ENCODE results near the gene CDK16.

Gene CDK16

DNA sequence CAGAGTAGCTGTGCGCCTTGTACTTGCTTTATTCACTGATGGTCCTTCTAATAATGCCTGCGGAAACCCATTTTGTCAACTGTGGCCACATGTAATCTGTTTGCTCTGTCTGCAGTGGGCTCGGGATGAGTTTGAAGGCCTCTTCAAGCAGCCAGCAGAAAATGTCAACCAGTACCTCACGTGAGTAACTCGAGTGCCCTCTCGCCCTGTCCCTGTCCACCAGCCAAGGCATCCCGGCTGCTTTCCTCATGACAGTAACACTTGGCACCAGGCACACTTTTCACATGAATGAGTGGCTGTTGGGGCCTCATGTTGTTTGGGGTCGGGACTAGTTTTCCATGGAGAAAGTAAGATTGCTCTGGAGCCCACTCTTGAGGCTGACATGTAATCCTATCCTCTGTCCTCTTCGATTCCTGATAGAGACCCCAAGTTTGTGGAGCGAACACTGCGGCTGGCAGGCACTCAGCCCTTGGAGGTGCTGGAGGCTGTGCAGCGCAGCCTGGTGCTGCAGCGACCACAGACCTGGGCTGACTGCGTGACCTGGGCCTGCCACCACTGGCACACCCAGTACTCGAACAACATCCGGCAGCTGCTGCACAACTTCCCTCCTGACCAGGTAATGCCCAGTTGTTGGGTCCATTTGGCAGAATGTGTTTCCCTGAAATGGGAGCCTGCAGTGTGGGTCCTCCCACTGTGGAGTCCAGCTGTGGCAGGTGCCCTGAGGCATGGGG is 8.8 kb upstream of the CDK16 start:
- no peak for DNase-seq (ENCODE audit: low read depth, low spot score)

DNA sequence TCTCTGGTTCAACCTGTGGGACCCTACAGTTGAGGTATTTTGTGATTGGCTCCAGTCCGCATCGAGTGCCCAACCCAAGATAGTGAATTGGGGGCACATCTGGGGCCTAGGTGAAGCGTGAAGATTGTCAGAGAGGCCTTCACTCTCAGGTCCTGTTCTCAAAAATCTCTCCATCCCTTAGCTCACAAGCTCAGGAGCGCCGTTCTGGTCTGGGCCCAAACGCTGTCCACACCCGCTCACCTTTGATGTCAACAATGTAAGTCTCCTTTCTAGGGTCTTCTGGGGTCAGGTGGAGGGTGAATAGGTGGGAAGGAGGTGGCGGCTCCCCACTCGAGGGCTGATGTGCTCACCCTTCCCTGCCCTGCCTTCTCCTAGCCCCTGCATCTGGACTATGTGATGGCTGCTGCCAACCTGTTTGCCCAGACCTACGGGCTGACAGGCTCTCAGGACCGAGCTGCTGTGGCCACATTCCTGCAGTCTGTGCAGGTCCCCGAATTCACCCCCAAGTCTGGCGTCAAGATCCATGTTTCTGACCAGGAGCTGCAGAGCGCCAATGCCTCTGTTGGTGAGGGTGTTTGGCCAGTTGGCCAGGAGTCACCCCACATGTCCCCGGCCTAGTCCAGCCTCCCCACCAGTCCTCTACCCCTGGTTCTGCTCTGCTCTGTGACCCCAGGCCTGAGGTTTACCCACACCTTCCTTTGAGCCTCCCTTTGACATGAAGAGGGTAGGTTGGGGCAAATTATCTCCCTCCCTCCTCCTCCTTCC is 7.6 kb upstream of the CDK16 start:
- no peak for DNase-seq (ENCODE audit: low read depth, low spot score)

DNA sequence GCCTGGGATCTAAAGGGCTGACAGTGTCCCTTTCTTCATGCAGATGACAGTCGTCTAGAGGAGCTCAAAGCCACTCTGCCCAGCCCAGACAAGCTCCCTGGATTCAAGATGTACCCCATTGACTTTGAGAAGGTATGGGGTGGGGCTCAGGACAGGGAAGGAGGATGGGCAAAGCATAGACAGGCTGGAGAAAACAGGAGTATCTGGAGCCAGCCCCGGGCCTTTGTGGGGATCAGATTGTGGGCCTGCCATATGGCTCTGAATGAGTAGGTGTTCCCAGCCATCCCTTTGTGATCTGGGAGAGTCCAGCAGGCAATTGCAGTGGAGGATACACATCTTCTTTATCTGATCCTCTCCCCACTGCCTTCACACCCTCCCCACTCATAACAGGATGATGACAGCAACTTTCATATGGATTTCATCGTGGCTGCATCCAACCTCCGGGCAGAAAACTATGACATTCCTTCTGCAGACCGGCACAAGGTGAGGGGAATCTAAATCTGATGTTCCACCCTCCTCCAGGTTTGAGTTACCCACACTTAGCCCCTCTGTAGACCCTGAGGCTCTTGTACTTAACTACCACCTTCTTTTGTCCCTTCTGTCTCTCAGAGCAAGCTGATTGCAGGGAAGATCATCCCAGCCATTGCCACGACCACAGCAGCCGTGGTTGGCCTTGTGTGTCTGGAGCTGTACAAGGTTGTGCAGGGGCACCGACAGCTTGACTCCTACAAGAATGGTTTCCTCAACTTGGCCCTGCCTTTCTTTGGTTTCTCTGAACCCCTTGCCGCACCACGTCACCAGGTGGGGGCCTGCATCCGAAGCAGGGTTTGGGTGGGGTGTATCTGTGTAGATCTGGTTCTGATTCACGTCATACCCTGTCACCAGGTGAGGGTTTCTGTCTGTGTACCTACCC is 5.8 kb upstream of the CDK16 start:
- no peak for DNase-seq (ENCODE audit: low read depth, low spot score)

DNA sequence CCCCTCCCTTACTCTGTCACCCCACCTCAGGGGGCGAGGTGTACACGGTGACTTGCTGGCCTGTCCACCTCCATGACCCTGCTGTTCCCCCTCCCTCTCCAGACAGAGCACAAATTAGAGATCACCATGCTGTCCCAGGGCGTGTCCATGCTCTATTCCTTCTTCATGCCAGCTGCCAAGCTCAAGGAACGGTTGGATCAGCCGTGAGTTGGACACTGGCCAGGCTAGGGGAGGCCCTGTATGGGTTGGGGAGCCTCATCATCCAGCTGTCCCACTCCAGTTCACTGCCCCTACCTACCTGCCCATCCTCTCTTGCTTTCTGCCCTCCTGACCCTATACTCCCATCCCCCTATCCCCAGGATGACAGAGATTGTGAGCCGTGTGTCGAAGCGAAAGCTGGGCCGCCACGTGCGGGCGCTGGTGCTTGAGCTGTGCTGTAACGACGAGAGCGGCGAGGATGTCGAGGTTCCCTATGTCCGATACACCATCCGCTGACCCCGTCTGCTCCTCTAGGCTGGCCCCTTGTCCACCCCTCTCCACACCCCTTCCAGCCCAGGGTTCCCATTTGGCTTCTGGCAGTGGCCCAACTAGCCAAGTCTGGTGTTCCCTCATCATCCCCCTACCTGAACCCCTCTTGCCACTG is 3.9 kb upstream of the CDK16 start:
- no peak for DNase-seq (ENCODE audit: low read depth, low spot score)

DNA sequence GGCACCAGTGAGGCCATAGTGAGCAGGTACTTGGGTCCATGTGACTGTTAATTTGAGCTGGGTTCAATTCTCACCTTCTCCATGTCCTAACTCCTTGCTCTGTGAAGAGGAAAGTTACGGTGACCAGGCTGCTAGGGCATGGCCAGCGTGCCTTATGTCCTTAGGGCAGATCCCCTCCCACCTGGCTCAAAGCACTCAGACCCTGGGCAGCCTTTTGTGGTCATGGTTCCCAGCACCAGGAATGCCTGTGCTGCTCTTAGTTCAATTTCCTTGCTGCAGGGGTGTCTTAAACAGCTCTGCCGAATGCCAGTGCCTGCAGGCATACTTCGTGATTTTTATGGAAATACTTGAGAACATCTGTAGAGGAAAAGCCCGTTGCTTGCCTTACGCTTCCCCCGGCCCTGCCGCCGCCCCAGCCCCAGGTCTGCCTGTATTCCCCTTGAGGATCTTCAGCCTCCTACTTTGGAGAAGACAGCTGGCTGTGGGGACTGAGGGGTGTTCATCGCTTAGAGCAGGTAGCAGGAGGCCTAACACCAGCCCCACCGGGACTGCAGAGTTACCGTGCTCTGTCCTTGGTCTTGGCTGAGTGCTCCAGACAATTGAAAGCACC is 3.1 kb upstream of the CDK16 start:
- DNase-seq (ENCODE audit: low read depth, low spot score) = no peak

DNA sequence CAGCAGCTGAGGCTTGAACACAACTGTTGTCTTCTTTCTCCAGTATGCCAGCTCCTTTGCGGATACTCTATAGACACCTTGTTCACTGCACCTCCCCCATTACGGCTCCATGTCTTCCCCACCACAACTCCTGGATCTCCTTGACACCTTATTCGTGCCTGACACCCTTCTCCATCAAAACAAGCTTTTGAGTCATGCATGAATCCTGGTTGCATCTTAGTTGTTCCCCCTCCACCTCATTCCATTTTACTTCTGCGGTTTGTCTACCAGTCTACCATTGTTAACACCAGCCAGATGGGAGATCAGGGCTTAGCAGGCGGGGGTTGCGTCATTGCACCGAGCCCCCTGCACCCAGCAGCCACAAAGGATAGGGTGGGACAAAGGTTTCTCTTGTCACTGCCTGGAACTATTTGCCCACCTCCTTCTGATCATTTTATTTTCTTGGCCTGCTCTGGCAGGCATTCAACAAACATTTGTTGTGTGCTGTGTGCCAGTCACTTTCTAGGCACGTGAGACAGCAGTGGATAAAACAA is 2.0 kb upstream of the CDK16 start:
- DNase-seq (ENCODE audit: low read depth, low spot score) = no peak

DNA sequence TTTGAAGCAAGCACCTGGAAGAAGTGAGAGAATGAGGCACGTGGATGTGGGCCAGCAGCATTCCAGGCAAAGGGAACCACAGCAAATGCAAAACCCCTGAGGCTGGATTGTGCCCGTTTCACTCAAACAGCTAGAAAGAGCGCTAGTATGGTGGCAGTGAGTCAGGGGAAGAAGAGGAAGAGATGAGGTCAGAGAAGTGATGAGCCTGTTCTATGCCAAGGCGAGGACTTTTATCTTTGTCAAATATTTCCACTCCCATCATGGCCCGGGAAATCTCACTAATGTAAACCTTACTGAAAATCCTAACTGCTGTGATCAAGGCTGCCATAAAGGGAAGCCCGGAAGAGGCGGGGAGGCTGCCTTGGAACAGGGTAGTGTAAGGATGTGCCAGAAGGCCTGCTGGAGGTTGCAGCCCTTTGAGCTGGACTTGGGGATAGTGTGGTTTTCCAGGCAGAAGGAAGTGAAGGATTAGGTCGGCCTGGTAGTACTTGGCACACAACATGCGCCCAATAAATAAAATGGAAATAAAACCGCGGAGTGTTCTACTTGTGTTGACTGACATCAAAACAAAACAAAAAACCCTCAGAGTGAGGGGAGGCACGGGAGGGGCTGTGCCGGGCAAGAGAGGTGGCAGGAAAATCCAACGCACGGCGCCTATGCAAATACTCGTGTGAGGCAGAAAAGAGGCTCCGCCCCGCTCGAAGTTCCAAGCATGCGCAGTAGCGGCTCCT is 1.2 kb upstream of the CDK16 start:
- DNase-seq (ENCODE audit: low read depth, low spot score) = no peak

DNA sequence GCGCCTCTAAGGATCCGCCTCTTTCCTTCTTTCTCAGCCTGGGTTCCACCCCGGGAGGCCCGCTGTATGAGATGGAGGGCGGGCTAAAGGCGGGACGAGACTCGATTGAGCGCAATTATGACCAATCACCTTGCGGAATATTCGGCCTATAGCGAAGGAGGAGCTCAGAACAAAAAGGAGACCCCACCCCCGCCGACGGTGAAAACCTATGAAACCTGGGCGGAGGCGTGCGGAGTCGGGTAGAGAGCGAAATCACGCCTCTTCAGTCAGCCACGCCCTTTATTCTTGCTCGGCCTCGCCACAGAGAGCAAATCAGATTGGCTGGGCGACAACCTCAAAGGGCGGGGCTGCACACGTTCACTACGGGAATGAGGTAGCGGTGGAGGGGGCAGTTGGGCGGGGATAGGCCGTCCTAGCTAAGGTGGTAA is 615 bp upstream of the CDK16 start:
- no peak for DNase-seq (ENCODE audit: low read depth, low spot score)

DNA sequence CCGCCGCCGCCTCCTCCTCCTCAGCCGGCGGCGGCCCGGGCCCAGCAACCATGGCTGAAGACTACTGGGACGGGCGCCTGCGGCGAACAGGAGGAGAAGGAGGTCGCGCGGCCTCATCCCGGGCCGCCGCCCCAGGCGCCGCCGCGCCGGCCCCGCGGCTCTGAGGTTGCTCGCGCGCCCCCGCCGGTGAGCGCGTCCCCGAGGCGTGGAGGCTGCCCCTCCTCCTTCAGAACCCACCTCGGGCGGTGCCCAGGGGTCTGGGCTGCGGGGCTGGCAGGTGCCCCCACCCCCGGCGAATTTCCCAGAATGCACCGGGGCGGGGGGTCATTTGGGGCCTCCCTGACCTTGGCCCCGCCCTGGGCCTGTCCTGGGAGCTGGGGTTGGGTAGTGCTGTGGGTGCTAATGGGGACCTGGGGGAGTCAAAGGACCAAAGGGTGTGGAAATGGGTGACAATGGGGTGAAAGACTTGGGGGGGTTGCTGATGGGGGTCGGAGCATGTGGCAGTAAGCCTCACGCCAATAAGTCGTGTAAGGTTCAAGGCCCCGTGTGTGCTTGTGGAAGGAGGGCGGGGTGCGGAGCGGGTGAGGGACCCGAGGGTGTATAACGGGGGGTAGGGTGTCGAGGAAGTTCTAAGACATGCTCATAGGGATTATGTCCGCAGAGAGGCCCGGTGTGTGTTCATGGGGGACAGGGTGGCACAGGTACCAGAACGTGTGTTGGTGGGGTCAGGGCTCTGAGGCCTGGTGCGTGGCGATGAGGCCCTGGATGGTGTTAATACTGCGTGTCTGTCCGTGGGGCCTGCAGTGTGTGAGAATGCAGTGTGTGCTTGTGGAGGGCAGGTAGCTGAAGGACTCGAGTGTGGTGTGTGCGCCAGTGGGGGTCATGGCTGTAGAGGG is 687 bp downstream of the CDK16 start:
- DNase-seq (ENCODE audit: low read depth, low spot score) = no peak

DNA sequence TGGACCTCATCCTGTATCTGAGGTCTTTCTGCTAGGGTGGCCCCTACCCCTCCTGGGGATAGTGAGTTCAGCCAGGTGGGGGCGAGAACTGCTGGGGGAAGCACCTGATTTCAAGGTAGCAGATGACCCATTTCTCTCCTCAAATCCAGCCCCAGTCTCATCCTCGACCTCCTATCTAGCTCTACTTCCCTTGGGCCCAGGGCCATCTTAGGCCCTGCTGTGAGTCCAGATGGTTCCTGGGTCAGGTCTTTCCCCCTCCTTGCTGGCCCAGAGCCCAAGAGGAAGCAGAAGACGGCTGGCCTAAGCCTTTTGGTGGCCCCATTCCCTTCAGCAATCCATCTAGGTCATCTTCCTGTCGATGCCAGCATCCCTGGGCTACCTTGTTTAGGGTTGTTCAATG is 3.3 kb downstream of the CDK16 start:
- no peak for DNase-seq (ENCODE audit: low read depth, low spot score)

DNA sequence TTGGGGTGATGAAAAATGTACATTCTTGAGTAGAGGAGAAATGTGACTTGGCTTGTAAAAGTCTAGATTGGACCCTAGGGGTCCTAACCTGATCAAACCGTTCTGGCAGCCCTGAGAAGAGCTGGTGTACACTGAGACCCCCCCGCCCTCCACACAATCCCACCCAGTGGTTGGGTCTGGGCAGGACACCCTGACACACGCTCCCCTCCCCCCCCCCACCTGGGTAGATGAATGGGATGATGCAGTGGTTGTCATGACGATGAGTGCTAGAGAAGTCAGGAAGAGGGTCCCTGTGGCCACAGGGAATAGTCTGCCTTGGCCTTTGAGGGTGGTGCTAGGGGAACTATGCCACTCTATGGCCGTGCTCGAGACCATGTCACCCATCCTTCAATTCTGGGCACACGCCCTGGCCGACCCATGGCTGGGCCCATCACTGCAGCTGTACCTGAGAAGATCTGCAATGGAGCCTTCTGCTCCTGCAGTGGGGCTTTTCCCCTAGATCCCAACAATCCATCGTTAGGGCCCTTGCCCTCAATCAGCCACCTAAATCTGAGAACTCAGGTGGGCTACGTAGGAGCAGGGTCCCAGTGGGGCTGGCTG is 4.4 kb downstream of the CDK16 start:
- DNase-seq (ENCODE audit: low read depth, low spot score) = no peak

DNA sequence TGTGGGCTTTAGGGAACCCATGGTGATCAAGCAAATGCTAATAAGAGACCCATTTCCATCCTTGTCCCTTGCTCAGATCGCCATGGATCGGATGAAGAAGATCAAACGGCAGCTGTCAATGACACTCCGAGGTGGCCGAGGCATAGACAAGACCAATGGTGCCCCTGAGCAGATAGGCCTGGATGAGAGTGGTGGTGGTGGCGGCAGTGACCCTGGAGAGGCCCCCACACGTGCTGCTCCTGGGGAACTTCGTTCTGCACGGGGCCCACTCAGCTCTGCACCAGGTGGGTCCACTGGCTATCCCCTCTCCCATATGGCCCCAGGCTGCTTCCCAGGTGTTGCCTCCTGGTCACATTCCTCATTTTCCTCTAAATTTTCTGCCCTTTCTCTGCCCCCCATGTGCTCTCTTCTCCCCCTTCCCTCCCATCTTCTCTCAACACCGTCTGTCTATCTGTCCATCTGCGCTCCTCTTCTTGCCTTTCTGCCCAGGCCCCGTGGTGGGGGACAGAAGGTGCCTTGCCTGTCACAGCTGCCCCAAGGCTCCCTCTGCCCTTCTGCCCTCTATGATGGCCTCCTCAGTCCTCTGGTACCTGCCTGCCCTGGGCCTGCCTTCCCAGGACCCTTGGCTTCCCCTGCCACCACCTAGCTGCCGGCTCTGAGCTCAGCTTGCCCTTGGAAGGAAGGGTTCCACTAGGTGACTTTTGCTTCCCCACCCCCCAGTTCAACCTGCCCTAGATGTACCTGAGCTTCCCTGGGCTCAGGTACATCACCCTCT is 5.2 kb downstream of the CDK16 start:
- no peak for DNase-seq (ENCODE audit: low read depth, low spot score)

DNA sequence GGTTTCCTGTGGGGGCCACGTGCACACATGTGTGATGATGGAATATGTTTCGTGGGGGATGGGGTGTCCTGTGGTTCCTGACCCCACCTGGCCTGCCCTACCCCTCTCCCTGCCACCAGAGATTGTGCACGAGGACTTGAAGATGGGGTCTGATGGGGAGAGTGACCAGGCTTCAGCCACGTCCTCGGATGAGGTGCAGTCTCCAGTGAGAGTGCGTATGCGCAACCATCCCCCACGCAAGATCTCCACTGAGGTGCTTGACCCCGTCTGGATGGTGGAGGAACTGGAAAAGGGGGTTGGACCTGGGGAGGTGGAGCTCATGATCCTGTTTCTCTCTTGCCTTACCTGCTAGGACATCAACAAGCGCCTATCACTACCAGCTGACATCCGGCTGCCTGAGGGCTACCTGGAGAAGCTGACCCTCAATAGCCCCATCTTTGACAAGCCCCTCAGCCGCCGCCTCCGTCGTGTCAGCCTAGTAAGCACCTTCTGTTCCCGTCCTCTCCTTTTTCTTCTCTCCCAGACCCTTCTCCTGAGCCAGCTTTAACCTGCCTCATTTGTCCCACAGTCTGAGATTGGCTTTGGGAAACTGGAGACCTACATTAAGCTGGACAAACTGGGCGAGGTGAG is 5.9 kb downstream of the CDK16 start:
- DNase-seq (ENCODE audit: low read depth, low spot score) = no peak

DNA sequence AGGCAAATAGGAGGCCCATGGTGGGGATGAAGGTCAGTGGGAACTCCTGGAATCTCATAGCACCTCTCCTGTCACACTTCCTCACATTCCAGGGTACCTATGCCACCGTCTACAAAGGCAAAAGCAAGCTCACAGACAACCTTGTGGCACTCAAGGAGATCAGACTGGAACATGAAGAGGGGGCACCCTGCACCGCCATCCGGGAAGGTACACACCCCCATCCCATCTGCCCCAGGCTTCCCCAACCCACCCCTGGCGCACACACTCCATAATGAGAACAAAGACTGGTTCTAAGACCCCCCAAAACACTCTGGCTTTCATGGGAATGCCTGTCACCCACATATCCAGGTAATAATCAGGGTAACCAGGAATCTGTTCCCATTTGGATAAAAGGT is 6.4 kb downstream of the CDK16 start:
- no peak for DNase-seq (ENCODE audit: low read depth, low spot score)

DNA sequence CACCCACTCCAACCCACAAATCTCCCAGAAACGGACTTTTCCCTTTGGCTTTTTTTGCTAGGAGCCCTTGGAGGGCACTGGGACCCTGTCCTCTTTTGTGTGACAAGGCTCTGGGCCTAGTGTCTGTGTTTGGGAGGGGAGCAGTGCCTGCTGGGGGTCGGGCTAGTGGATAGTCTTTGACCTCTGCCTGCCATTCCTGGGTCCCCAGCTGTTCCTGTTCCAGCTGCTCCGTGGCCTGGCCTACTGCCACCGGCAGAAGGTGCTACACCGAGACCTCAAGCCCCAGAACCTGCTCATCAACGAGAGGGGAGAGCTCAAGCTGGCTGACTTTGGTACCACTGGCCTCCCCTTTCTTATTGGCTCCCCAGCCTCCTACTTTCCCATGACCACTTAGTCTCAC is 7.6 kb downstream of the CDK16 start:
- no peak for DNase-seq (ENCODE audit: low read depth, low spot score)

DNA sequence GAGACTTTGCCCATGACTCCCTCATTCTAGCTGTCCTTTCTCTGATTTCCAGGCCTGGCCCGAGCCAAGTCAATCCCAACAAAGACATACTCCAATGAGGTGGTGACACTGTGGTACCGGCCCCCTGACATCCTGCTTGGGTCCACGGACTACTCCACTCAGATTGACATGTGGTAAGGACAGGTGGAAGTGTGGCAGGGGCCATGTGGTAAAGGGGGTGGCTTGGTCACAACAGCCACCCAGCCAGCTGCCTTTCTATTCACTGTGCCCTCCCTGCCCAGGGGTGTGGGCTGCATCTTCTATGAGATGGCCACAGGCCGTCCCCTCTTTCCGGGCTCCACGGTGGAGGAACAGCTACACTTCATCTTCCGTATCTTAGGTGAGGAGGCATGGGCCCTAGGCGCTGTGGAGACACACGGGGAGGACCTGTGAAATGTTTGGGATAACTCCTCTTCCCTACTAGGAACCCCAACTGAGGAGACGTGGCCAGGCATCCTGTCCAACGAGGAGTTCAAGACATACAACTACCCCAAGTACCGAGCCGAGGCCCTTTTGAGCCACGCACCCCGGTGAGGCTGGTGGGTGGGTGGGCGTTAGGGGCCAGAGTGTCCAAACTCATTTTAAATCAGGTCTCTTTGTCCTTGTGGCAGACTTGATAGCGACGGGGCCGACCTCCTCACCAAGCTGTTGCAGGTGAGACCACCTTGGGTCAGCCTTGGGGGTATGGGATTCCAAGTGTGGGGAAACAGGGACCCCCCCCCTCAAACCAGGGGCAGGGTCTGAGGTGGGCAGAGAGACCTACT is 8.3 kb downstream of the CDK16 start:
- no peak for DNase-seq (ENCODE audit: low read depth, low spot score)

DNA sequence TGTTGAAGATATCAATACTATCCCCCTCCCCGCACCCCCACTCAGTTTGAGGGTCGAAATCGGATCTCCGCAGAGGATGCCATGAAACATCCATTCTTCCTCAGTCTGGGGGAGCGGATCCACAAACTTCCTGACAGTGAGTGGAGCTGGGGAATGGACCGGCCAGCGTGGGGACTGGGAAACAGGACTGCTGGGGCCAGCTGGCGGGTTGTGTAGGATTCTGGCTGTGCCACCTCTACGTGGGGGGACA is 8.8 kb downstream of the CDK16 start:
- no peak for DNase-seq (ENCODE audit: low read depth, low spot score)

Data from iPS DF 19.7 (cell line).